ENCODE results near the gene SIPA1L3.

SIPA1L3 gene

DNA sequence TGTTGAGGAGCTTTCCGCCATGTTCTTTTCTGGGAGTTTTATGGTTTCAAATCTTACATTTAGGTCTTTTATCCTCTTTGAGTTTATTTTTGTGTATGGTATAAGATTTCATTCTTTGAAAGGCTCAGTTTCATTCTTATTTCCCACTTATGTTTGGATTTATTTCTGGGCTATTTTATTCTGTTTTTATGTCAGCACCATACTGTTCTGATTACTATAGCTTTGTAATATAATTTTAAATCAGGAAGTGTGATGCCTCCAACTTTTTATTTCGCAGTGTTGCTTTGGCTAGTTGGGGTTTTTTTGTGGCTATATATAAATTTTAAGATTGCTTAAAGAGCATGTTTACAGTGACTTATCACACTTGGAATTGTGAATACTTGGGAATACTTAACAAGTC is 135.1 kb downstream of the SIPA1L3 start:
- DNase-seq (ENCODE audit: low read depth in 2 of 2, low spot score in 1 of 2): no peak

DNA sequence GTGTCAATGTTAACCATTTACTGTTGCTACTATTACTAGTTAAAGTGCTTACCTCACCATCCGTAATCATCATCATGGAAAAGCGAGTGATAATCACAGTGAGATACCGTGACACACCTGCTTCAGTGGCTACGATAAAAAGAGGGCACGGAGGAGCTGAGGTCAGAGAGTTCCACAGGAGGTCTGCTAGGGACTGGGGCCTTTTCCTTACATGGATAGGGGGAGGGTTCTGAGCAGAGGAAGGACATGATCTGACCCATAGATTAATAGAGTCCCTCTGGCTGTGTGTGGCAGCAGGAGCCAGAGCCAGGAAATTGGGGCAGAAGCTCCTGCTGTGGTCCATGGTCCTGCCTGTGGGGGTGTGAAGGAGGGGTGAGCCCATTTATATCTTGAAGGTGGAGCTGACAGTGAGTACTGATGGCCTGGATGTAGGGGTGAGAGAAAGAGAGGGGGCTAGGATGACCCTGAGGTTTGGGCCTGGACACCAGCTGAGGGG is 136.7 kb downstream of the SIPA1L3 start:
- DNase-seq (ENCODE audit: low read depth in 2 of 2, low spot score in 1 of 2): no peak

DNA sequence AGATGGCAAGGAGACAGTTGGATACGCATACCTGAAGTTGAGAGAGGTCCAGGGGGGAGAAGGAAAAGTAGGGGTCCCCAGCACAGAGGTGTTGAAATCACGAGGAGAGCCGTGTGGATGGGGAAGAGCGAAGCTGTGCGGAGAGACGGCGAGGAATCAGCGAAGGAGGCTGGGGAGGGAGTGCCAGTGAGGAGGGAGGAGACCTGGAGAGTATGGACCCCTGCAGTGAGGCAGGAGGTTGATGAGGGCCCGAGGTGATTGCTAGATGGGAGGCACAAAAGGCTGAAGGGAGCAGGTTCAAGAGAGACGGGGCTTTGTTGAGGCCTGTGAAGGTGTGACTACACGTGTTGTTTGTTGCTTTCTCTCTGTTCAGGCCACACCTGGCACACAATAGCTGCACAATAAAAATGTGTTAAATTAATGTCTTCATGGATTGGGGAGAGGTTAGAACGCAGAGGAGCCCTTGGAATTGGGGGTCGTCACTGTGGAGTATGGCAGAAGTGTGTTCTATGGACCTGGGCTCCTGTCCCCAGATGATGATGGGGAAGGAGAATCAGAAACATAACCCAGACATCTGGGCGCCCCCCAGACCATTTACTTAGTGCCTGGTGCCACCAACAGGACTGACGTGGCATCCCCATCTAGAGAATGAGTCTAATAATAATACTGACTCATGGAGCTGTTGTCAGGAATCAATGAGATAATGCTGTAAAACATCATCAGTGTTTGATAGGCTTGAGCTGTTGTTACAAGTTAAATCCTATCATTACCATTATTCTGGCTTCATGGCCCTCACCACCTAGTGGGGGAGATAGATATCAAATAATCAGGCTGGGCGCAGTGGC is 137.5 kb downstream of the SIPA1L3 start:
- no peak for DNase-seq (ENCODE audit: low read depth in 2 of 2, low spot score in 1 of 2)

DNA sequence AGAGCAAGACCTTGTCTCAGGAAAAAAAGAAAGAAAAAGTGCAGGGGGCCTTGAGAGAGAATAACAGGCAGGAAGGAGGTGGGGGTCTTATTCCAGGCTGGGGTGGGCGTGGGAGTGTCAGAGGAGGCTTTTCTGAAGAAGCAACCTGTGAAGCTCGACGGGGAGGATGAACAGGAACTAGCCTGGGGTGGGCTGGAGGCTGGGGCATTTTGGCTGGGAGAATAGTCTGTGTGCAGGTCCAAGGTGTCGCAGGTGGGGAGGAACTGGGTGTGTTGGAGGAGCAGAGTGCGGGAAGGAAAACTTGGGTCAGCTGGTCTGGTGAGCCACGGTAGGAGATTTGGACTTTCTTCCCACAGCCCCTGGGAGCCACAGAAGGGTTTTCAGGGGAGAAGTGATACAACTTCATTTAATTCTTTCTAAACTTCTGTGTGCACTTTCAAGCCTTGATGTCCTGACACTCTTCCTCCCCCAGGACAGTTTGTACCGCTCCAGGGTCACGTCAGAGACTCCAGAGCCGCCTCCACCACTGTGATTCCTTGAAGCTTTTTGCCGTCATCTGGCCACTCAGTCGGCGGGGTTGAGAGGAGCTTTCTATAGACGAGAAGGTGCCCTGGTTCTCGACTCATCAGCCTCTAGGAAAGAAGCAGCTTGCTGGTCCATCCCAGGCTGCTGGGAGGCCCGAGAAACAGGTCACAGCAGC is 138.7 kb downstream of the SIPA1L3 start:
- no peak for DNase-seq (ENCODE audit: low read depth in 2 of 2, low spot score in 1 of 2)

DNA sequence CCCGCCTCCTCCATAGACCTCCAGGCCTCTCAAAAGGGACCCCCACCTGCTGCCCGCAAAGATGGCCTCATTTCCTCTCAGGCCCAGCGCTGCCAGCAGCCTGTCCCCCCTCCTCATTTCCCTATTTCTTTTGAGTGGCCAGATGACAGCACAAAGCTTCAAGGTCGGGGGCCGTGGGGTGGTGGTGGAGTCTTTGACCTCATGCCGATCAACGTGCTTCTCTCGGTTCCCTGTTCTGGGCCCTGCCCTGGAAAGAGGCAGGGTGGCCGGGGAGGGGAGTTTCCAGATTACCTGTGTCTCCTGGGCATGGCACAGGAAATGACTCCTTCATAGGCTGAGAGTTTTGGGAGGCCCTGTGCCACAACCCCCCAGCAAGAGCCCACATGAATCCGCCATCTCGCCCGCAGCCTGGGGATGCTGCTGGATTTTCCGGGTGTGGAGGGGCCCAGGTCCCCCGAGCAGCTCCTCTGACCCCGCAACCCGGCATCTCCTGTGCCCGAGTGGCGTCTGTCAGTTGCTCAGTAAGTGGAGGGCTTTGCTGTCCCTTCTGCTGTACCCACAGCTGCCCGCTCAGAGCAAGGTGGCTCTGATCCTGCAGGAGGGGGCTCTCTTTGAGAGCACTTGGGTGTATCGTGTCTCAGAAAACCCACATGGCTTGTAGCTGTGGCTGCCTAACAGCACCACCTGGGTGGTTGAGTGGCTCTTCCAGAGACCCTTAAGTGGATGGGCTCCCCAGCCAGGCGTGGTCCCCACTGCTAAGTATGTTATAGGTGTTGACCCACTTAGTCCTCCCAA is 139.4 kb downstream of the SIPA1L3 start:
- no peak for DNase-seq (ENCODE audit: low read depth in 2 of 2, low spot score in 1 of 2)

DNA sequence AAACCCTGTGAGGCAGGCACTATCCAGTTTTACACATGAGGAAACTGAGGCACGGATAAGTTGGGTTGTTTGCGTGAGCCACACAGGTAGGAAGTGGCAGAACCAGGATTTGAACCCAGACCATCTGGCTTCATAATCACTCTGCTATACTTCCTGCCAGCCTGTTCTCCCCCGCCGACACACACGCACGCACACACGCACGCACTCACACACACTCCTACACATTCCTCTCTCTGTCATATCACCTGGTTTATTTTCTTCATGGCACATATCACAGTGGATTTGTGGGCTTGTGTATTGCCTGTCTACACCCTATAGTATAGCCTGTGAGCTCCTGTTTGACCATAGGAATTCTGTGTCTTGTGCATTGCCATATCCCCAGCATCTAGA is 140.0 kb downstream of the SIPA1L3 start:
- no peak for DNase-seq (ENCODE audit: low read depth in 2 of 2, low spot score in 1 of 2)

DNA sequence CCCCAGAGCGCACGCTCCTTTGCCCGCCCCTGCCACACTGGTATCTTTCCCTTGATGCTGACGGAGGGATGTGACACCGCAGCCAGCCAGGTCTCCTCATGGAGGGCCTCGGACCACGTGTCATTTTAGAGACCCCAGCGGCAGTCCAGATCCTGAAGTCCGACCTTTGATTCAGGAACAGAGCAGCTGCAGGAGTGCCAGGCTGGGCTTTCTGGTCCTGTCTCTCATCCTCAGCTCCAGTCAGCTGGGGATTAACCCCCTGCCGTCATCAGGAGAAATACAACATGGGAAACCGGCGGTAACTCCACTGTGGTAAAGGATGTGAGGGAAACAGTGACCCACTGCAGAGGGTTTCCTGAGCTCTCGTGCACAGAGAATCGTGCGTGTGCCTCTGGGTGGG is 140.6 kb downstream of the SIPA1L3 start:
- no peak for DNase-seq (ENCODE audit: low read depth in 2 of 2, low spot score in 1 of 2)

DNA sequence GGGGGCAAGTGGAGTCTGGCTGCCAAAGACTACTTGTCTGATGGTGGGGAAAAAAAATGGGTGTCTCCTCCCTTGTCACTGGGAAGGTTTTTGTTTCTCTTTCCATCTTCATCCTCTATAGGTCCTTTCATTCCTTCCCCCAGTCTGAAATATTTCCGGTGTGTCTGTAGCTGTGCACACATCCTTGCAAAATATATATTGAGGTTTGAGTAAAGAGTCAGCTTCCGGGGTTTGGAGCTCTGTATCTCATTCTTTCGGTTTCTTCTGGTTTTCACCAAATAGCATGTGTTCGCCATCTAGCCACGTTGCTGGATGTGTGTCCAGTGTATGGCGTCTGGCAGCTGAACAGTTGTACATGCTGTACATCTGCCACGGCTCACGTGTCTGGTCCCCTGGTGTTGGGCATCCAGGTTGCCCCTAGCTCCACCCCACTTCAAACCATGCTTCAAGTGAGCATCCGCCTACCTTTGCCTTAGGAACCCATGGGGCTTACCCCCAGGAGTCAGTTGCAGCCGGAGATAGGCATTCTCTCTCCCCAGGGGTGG is 142.2 kb downstream of the SIPA1L3 start:
- peak in 1 of 2 donors; percentile 7 for DNase-seq (ENCODE audit: low read depth in 2 of 2, low spot score in 1 of 2)

DNA sequence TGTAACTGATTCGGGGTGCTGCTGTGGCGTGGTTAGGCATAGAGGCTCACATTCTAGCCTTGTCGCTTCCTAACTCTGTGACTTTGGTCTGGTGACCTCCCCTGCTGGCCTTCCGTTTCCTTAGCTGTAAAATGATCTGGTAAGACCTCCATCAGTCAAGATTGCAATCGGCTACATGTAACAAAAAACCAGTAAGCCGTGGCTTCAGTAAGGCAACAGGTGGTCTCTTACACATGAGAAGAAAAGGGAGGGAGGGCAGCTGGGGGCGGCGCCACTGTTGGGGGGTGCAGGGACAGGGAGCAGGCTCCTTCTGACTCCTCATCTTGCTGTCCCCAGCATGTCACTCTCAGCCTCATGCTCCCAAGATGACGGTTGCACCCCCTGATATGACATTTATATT is 148.0 kb downstream of the SIPA1L3 start:
- DNase-seq (ENCODE audit: low read depth in 2 of 2, low spot score in 1 of 2): no peak

DNA sequence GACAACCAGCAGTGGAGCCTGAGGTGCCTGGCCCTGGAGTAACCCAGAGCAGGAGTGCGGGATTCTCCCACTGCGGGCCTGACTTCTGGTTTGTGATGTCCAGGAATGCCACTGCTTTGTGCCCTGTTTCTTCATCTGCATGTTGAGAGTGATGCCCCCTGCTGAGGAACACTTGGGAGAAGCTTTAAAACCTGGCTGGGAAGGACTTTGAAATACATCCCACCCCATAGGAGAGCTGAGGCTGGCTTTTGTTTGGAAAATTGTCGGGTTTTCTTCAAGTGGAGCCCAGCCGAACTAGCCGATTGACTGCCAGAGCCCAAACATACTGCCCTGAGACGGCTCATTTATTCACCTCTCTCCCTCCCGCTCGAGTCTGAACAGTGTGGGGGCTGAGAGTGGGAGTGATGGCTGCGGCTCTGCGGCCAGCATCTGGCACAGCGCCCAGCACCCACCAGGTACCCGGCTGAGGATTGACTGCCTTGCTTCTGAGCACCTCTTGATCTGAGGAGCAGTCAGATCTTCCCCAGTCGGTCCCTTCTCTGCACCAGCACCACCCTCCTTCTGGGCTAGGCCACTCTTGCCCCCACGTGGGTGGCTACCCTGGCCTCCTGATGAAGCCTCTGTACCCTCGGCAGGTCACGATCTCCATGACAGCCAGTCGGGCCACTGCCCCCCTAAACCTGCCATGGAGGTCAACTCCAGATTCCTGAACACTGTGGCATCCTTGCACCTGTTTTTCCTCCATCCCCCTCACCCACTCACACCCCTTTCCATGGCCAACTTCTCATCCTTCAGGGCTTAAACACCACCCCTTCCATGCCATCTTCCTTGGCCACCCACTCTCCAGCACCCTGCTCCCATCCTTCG is 148.9 kb downstream of the SIPA1L3 start:
- no peak for DNase-seq (ENCODE audit: low read depth in 2 of 2, low spot score in 1 of 2)

DNA sequence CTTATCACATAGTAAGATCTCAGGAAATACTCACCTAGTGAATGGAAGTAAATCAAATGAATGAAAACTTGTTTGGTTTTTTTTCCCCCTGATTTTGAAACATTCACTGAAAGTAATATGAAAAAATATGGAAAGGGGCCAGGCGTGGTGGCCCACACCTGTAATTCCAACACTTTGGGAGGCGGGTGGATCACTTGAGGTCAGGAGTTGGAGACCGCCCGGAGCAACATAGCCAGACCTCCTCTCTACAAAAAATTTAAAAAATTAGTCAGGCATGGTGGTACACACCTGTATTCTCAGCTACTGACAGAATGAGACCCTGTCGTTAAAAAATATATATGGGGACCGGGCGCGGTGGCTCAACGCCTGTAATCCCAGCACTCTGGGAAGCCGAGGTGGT is 149.6 kb downstream of the SIPA1L3 start:
- DNase-seq (ENCODE audit: low read depth in 2 of 2, low spot score in 1 of 2): no peak

DNA sequence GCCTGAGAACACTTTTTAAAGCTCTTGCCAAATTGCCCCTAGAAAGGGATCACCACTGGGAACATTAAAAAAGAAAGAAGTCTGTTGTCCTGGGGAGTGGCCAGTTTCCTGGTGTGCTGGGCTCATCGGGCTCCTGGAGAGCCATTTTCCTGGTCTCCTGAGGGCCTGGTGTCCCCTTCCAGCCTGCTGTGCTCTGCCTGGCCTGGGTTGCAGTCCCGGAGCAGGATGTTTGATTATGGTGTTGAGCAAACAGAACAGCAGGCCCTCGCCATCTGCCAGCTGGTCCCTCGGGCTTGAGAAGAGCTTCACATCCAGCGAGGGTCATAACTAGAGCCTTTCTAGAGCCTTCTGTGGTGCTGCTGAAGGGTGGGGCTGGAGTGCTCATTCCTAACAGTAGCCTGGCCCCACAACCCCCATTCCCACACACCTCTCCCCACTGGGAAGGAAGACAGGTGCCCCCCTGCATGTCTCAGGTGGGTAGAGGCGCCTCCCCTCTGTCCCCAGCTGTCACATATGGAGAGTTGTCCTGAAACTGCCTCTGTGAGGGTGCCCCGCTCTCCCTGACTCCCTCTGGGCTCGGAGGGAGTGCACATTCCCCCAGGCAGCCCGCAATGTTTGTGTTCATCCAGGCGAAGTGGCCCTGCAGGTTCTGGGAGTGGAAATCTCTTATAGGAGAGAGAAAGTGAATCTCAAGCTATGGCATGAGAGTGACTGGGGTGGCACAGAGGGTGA is 151.1 kb downstream of the SIPA1L3 start:
- no peak for DNase-seq (ENCODE audit: low read depth in 2 of 2, low spot score in 1 of 2)

DNA sequence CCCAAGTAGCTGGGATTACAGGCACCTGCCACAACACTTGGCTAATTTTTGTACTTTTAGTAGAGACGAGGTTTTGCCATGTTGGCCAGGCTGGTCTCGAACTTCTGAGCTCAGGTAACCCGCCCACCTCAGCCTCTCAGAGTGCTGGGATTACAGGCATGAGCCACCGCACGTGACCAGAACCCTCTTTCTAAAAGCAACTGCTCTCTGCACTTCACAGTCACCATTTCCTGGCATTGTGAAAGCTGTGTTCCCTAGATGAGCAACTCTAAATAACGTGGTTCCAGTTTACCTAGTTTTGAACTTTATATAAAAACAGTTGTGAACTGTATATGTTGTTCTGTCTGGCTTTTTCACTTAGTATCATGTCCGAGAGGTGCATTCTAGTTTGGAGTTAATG is 152.9 kb downstream of the SIPA1L3 start:
- DNase-seq (ENCODE audit: low read depth in 2 of 2, low spot score in 1 of 2): no peak

DNA sequence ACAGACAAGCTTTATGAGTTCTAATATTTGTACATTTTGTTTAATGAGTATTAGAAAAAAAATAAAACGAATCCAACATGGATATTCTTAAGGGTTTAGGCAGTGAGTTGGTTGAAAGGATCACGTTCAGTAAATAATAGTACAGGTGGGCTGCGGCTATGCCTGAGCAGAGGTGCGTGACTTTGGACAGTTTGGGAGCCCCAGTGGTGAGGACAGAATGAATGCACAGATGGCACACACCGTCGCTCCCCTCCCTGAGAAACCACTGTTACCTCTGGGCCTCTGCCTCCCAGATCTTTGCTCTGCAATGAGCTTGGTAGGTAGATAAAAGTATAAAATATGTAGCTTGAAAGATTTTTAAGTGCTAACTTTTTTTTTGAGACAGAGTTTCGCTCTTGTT is 153.3 kb downstream of the SIPA1L3 start:
- DNase-seq (ENCODE audit: low read depth in 2 of 2, low spot score in 1 of 2): no peak

DNA sequence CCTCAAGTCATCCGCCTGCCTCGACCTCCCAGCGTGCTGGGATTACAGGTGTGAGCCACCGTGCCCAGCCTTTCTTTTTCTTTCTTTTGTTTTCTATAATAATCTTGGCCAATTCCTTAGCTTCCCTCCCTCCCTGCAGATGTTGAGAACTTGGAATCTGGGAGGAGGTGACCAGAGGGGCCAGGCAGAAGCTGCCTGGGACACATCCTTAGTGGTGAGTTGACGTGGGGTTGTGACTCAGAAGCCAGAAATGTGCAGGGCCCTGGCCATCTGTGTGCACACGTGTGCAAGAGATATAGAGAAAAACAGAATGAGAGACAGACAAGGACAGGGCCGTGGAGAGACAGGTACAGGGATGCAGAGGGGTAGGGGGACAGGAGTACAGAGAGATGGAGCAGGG is 154.3 kb downstream of the SIPA1L3 start:
- DNase-seq (ENCODE audit: low read depth in 2 of 2, low spot score in 1 of 2): no peak

DNA sequence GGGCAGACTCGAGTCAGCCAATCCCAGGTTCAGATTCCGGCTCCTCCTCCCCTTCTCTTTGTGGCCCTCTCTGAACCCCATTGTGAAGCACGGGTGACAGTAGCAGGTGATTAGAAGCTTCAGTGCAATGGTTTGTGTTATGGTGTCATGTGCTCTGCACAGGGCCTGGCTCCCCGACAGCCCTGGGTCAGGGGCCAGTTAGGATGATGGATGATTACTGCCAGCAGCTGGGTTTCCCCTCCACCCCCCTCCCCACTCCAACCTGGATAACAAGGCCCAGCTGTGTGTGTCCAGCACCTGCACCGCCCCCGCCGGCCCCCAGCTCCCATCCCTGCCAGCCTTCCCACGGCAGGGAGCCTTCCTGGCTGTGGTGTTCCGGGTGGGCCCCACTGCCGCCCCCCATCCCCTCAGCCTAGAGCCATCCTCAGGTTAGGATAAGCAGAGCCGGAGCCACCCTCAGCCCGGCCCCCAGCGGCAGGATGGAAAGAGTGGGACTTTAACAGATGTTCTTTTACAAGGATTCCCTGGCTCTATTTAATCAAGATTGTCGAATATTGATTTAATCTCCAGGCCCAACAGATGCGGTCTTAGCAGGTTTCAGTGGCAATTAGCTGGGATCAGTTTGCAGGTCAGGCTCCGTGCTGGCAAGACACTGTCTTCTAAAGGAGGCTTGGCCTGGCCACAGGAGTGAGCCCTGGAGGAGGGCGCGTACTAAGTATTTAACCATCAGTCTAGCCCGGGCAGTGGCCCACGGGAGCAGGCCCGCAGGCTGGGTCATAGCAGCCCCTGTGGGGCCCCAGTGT is 156.2 kb downstream of the SIPA1L3 start:
- DNase-seq (ENCODE audit: low read depth in 2 of 2, low spot score in 1 of 2): no peak

DNA sequence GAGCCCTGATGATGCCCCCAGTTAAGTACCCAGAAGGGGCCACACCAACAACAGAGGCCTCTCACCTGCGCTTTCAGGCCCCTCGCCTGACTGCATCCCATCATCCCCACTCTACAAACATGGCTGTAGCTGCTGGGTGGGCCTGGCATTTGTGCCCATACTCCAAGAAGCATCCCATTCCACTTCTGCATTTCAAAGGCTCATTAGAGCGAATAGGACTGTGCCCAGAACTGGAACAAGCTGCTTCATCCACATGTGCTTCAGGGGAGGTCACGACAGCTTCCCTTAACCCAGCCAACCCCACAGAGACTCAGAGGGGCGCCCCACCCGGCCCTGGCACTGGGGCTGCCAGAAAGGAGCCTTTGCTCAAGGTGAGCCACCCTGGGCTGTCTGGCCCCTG is 156.9 kb downstream of the SIPA1L3 start:
- no peak for DNase-seq (ENCODE audit: low read depth in 2 of 2, low spot score in 1 of 2)

DNA sequence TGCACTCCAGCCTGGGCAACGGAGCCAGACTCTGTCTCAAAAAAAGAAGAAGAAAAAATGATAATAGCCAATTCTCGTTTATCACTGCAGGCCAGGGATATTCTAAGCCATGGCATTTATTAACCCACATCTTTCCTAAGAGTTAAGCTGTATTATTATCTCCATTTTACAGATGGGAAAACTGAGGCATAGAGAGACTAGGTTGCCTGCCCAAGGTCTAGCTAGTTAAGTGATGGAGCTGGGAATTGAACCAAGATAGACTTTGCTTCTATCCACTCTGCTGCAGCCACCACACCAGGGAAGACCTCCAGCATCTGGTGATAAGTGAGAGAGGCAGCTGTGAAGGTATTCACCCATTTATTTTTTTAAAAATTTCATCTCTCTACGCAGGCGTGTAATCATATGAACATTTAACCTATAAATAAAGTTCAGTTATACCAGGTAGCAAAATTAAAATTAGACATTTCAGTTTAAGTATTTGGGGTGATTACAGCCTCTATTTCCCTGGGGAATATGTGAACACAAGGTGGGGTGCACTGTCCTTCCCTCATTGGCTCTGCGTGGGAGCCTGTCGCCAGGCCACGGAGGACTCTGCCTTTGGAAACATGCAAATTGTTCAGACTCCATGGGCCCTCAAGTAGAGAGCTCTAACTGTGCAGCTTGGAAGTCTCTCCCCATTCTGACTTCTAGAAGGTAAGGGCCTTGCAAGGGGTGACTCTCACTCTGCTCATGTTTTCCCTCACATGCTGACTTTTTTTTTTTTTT is 157.8 kb downstream of the SIPA1L3 start:
- DNase-seq (ENCODE audit: low read depth in 2 of 2, low spot score in 1 of 2): no peak

Data from stimulated activated CD8-positive, alpha-beta memory T cell treated with anti-CD3 and anti-CD28 coated beads, Interleukin-4, amount 100 ng/mL, for 1 hour (primary cell).